ENCODE data around the gene ADSS1.
A peak's percentile ranks its signal among the peaks of the same experiment; 100 is the strongest.

Gene ADSS1

GRCh38 chr14:104794993-104795780 is 71.2 kb downstream of the ADSS1 start, which contains the start of gene AKT1:
TSS of gene AKT1 (minus strand) at chr14:104795748. CDS start at chr14:104792643, 3,105 bp downstream.
- DNase-seq (ENCODE audit: low read depth in 3 of 3): no peak

GRCh38 chr14:104795781-104796686 is 72.0 kb downstream of the ADSS1 start:
- DNase-seq (ENCODE audit: low read depth in 3 of 3): peak in 1 of 3 donors; percentile 55

GRCh38 chr14:104796687-104797081 is 72.7 kb downstream of the ADSS1 start:
- DNase-seq (ENCODE audit: low read depth in 3 of 3): no peak

Data from stimulated activated CD4-positive, alpha-beta T cell treated with anti-CD3 and anti-CD28 coated beads, TNF-alpha, amount 100 ng/mL, for 48 hours (primary cell).